GM12865 (cell line): Measurements from ENCODE around the gene ATP8A2.
"Not testable (repeated sequence)": the region's sequence is repeated elsewhere in the genome, so short reads cannot be mapped to it uniquely, and the experiment has no call there.

Experiments
- DNase-seq: peaks from one replicate; pipeline ENCODE4 v3.0.0; 2010; ENCODE audit warnings: low read depth
- H3K4me3 ChIP-seq: 2 replicates; pipeline ENCODE4 v1.5.1; 2011; ENCODE audit warnings: mild to moderate bottlenecking, low read depth, low read length, control low read depth
- TF ChIP-seq, protein P1 (sequence below): IDR thresholded peaks from 2 replicates; pipeline ENCODE4 v1.5.1; 2011; ENCODE audit warnings: low read length, control low read depth, low read depth, inconsistent platforms; ENCODE audit not compliant: insufficient read depth; ENCODE audit errors: missing control alignments

Gene ATP8A2

DNA sequence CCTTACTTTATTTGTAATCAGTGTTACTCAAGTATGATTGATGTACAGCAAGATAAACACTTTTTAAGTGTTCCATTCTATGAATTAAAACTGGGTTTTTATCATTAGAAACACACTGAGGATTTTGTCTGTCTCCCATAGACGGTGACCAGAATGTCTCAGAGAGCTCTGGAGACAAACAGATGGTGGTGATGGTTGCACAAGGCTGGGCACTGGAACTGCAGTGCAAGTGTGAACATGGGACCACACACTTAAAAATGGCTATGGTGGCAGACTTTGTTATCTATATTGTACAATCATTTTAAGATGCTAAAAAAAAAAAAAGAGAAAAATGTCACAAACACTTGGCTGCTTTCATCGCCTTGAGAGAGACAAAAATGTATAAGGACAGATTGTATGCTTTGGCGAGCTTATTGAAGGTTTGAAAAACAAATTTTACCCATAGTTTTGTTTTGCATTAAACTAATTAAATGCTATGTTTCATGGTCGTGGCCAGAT, 407.1 kb downstream of the ATP8A2 start:
- DNase-seq, result no peak
- TF ChIP-seq, protein P1, sequence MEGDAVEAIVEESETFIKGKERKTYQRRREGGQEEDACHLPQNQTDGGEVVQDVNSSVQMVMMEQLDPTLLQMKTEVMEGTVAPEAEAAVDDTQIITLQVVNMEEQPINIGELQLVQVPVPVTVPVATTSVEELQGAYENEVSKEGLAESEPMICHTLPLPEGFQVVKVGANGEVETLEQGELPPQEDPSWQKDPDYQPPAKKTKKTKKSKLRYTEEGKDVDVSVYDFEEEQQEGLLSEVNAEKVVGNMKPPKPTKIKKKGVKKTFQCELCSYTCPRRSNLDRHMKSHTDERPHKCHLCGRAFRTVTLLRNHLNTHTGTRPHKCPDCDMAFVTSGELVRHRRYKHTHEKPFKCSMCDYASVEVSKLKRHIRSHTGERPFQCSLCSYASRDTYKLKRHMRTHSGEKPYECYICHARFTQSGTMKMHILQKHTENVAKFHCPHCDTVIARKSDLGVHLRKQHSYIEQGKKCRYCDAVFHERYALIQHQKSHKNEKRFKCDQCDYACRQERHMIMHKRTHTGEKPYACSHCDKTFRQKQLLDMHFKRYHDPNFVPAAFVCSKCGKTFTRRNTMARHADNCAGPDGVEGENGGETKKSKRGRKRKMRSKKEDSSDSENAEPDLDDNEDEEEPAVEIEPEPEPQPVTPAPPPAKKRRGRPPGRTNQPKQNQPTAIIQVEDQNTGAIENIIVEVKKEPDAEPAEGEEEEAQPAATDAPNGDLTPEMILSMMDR, result no peak
- no peak overlapping the region for H3K4me3 ChIP-seq

- DNase-seq, result no peak
- no peak overlapping the region for H3K4me3 ChIP-seq
- TF ChIP-seq, protein P1, result no peak
Observed at GRCh38 chr13:25783076-25783475, 411.3 kb downstream of the ATP8A2 start.

GRCh38 chr13:25783601-25784024, 411.8 kb downstream of the ATP8A2 start:
- no peak overlapping the region for H3K4me3 ChIP-seq
- TF ChIP-seq, protein P1, result no peak
- DNase-seq, result no peak

GRCh38 chr13:25784119-25784518, 412.3 kb downstream of the ATP8A2 start:
- no peak for DNase-seq
- no peak overlapping the region for H3K4me3 ChIP-seq
- TF ChIP-seq, protein P1, result no peak

- not testable (repeated sequence) for DNase-seq, H3K4me3 ChIP-seq
Observed at GRCh38 chr13:25790137-25790536, 418.4 kb downstream of the ATP8A2 start.

GRCh38 chr13:25795277-25795676, 423.5 kb downstream of the ATP8A2 start:
- H3K4me3 ChIP-seq, result no peak overlapping the region
- no peak for DNase-seq
- TF ChIP-seq, protein P1, result no peak

DNA sequence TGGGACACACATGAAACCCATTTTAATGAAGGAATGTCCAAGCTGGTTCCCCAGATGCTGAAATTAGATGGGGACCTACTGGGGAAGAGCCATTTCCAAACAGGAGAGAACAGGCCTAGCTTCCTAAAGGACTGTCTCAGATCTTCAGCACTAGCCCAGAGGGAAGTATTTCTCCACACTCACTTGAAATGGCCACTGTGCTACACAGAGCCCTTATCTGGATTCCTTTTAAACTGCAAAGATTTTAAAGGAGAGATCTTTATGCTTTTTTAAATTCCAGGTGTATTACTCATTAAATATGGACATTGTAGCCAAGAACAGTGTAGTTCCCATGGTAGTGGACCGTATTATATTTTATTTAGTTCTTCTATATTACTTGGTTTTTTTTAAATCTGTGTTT, 424.7 kb downstream of the ATP8A2 start:
- TF ChIP-seq, protein P1, result no peak
- DNase-seq, result no peak
- no peak overlapping the region for H3K4me3 ChIP-seq

- no peak overlapping the region for H3K4me3 ChIP-seq
- TF ChIP-seq, protein P1, result no peak
- DNase-seq, result no peak
Observed at GRCh38 chr13:25798998-25799397, 427.2 kb downstream of the ATP8A2 start.
